Liver (tissue), 9 donors: Measurements from ENCODE around the gene ZNF320. TPM values are rescaled to one million over a fixed set of nuclear protein-coding genes. Genes with fewer than 3 reads are reported as not detected.
"Not testable (repeated sequence)": the region's sequence is repeated elsewhere in the genome, so short reads cannot be mapped to it uniquely, and the experiment has no call there.

Experiments used
- DNase-seq: peaks from one replicate; pipeline ENCODE4 v3.0.0-alpha.2; 2017; ENCODE audit warnings: low spot score
- H3K27ac ChIP-seq, 2 donors: one replicate each; pipeline ENCODE4 v1.7.0; 2013; ENCODE audit warnings: inconsistent platforms in 2 of 2, low read length in 2 of 2, control low read depth in 1 of 2, low read depth in 1 of 2, mild to moderate bottlenecking in 1 of 2
- H3K27me3 ChIP-seq, 4 donors: one replicate each; pipeline versions ENCODE4 v1.6.1 to v1.7.0; 2013; ENCODE audit warnings: low read length in 3 of 4, inconsistent platforms in 1 of 4, mild to moderate bottlenecking in 1 of 4, moderate library complexity in 1 of 4; ENCODE audit not compliant: control insufficient read depth in 4 of 4, insufficient read depth in 4 of 4
- H3K36me3 ChIP-seq, 4 donors: one replicate each; pipeline versions ENCODE4 v1.6.1 to v1.7.0; 2013; ENCODE audit warnings: low read length in 3 of 4, mild to moderate bottlenecking in 3 of 4, low read depth in 1 of 4, moderate library complexity in 1 of 4; ENCODE audit not compliant: control insufficient read depth in 4 of 4, insufficient read depth in 3 of 4
- H3K4me1 ChIP-seq, 4 donors: one replicate each; pipeline versions ENCODE4 v1.6.1 to v1.7.0; 2013; ENCODE audit warnings: low read length in 3 of 4, mild to moderate bottlenecking in 3 of 4, moderate library complexity in 1 of 4; ENCODE audit not compliant: control insufficient read depth in 4 of 4, insufficient read depth in 4 of 4
- H3K4me3 ChIP-seq, 3 donors: one replicate each; pipeline versions ENCODE4 v1.6.1 to v1.7.0; 2013; ENCODE audit warnings: low read length in 3 of 3, control low read depth in 1 of 3, low read depth in 1 of 3, mild to moderate bottlenecking in 1 of 3
- H3K9ac ChIP-seq, 2 donors: one replicate each; pipeline ENCODE4 v1.7.0; 2013; ENCODE audit warnings: low read length in 2 of 2, mild to moderate bottlenecking in 2 of 2, moderate library complexity in 2 of 2, control low read depth in 1 of 2, low read depth in 1 of 2
- H3K9me3 ChIP-seq, 4 donors: one replicate each; pipeline versions ENCODE4 v1.6.1 to v1.7.0; 2013; ENCODE audit warnings: low read length in 3 of 4; ENCODE audit not compliant: control insufficient read depth in 4 of 4
- CTCF ChIP-seq: fragments of 150-350 bp; IDR thresholded peaks from 2 replicates; pipeline ENCODE4 v1.5.1; 2017; ENCODE audit warnings: improper control_type of control experiment, low read depth, low read length; ENCODE audit not compliant: missing input control
- EGR1 ChIP-seq, 2 donors: IDR thresholded peaks; 2 replicates each; pipeline ENCODE4 v1.6.1; 2016 to 2018; ENCODE audit warnings: antibody characterized with exemption in 2 of 2, low read depth in 2 of 2
- FOXA1 ChIP-seq: IDR thresholded peaks from 2 replicates; pipeline ENCODE4 v1.6.1; 2016; ENCODE audit warnings: antibody characterized with exemption
- HNF4A ChIP-seq, 2 donors: conservative IDR thresholded peaks; 2 replicates each; pipeline ENCODE4 v1.6.1; 2016; ENCODE audit warnings: antibody characterized with exemption in 2 of 2, mild to moderate bottlenecking in 2 of 2
- JUND ChIP-seq, 2 donors: IDR thresholded peaks; 2 replicates each; pipeline ENCODE4 v1.6.1; 2016; ENCODE audit warnings: antibody characterized with exemption in 2 of 2
- NR2F2 ChIP-seq: IDR thresholded peaks from 2 replicates; pipeline ENCODE4 v1.6.1; 2016; ENCODE audit warnings: antibody characterized with exemption
- RXRA ChIP-seq, 2 donors: IDR thresholded peaks; 2 replicates each; pipeline ENCODE4 v1.6.1; 2017 to 2018; ENCODE audit warnings: antibody characterized with exemption in 2 of 2, mild to moderate bottlenecking in 1 of 2
- SP1 ChIP-seq: IDR thresholded peaks from 2 replicates; pipeline ENCODE4 v1.6.1; 2018; ENCODE audit warnings: antibody characterized with exemption, mild to moderate bottlenecking
- TAF1 ChIP-seq: conservative IDR thresholded peaks from 2 replicates; pipeline ENCODE4 v1.6.1; 2016; ENCODE audit warnings: antibody characterized with exemption, mild to moderate bottlenecking
- WGBS: extraction: QIAGEN DNeasy Blood & Tissue Kit; methylation state at CpG from one replicate; pipeline ENCODE4 v1.1.7; 2013; 5-methylcytosine and 5-hydroxymethylcytosine counted together
- polyA plus RNA-seq, 2 donors: library from polyadenylated mRNA; stranded (reverse) in 1 of 2; unstranded in 1 of 2; fragments of 200-250 nt in 1 of 2; fragments of >200 nt in 1 of 2; fragmentation: Nextera tagmentation in 1 of 2; extraction: Ambion mirVana in 1 of 2; gene quantifications; one replicate each; pipeline versions ENCODE4 v1.2.1 to v1.2.3, GENCODE V29; 2013 to 2015
- total RNA-seq, 2 donors: library from RNA; depleted of rRNA; stranded (reverse); fragments of >200 nt; gene quantifications; one replicate each; pipeline ENCODE4 v1.2.3, GENCODE V29; 2014
- TF ChIP-seq, protein P1 (sequence below): IDR thresholded peaks from 2 replicates; pipeline ENCODE4 v1.6.1; 2016; ENCODE audit warnings: antibody characterized with exemption, mild to moderate bottlenecking
- donor health status: healthy.
- donor health status: healthy.
- donor health status: healthy.
- donor health status: healthy.
- donor health status: healthy.

ZNF320 gene
- total and polyA plus RNA-seq, 4 donors = 0.65 to 4.6 (median 1.8) TPM

DNA sequence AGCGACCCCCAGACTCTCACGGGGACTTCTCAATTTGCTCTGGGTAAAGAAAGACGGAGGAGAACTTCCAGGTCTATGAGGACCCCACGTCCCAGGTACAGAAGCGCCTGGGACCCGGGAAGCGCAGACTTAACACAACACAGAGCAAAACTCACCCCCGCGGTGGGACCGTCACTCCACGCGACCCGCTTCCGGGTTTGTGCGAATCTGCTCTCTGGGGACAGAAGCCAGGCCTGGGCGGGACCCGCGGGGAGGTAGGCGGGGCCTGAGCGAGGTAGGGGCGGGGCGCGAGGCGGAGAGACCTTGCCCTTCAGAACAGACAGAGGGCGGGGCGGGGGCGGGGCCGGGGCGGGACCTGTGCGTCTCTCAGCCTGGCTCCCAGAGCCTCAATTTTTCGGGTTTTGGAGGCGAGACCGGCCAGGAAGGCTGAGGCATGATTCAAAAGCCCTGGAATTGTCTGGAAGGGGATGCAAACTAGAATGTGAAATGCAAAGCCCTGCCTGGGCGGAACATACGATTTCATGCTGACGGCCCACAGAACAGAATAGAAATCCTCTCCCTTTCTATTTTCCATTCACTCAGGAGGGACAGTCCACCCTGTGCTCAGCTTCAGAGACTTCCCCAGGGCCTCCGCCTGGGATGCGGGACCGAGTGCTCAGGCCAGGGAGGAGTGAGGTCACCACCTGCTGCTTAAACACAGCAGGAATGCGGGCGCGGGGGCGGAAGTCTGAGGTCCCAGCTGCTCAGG lies 45.1 kb upstream of the ZNF320 start:
- 1% methylated on average over 43 of the region's 43 CpGs for WGBS
- TF ChIP-seq NR2F2 (no peak), TAF1 (peak; percentile 50), HNF4A (conservative IDR thresholded peaks at IDR 0.05) (peak in 1 of 2 donors; percentile 7), SP1 (peak; percentile 34)
- peak overlapping the region; percentile 20 to 78 (median 70) for H3K4me3 ChIP-seq
- H3K27ac ChIP-seq = peak overlapping the region; percentile 42 to 57
- H3K9ac ChIP-seq = peak overlapping the region in 1 of 2 donors; percentile 76
- no peaks in the 10 kb centered on the region for H3K36me3 ChIP-seq
- peak; percentile 99 for DNase-seq
- peaks cover 5 to 26% (median 9%) of the 10 kb centered on the region in 4 donors for H3K9me3 ChIP-seq
- H3K27me3 ChIP-seq = no peaks in the 10 kb centered on the region
- H3K4me1 ChIP-seq = peaks cover 0 to 2% (median 0%) of the 10 kb centered on the region in 4 donors

DNA sequence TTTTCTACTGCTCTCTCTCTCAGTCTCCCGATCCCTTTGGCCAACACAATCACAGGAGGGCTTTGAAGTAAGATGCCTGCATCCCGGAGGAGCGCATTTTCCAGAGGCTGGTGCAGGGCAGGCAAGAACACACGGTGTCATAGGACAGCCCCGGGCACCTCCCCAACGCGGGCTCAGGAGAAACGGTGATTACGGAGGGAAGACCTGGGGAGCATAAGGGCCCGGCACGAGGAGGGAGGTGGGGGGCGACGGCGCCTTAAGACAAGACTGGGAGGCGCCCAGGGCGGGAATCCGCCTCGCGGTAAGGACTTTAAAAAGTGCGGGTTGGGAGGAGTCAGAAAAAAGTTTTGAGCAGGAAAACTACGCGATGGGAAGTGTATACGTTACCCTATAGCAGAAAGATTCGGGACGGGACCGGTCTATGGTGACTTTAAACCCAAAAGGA lies 44.5 kb upstream of the ZNF320 start:
- H3K27ac ChIP-seq = no peak overlapping the region
- peak overlapping the region in 1 of 2 donors; percentile 76 for H3K9ac ChIP-seq
- no peaks in the 10 kb centered on the region for H3K27me3 ChIP-seq
- H3K4me3 ChIP-seq = peak overlapping the region; percentile 20 to 78 (median 70)
- H3K9me3 ChIP-seq = peaks cover 5 to 24% (median 9%) of the 10 kb centered on the region in 4 donors
- H3K4me1 ChIP-seq = peaks cover 0 to 2% (median 0%) of the 10 kb centered on the region in 4 donors
- no peaks in the 10 kb centered on the region for H3K36me3 ChIP-seq
- 1% methylated on average over 26 of the region's 26 CpGs for WGBS
- TF ChIP-seq, protein P1, sequence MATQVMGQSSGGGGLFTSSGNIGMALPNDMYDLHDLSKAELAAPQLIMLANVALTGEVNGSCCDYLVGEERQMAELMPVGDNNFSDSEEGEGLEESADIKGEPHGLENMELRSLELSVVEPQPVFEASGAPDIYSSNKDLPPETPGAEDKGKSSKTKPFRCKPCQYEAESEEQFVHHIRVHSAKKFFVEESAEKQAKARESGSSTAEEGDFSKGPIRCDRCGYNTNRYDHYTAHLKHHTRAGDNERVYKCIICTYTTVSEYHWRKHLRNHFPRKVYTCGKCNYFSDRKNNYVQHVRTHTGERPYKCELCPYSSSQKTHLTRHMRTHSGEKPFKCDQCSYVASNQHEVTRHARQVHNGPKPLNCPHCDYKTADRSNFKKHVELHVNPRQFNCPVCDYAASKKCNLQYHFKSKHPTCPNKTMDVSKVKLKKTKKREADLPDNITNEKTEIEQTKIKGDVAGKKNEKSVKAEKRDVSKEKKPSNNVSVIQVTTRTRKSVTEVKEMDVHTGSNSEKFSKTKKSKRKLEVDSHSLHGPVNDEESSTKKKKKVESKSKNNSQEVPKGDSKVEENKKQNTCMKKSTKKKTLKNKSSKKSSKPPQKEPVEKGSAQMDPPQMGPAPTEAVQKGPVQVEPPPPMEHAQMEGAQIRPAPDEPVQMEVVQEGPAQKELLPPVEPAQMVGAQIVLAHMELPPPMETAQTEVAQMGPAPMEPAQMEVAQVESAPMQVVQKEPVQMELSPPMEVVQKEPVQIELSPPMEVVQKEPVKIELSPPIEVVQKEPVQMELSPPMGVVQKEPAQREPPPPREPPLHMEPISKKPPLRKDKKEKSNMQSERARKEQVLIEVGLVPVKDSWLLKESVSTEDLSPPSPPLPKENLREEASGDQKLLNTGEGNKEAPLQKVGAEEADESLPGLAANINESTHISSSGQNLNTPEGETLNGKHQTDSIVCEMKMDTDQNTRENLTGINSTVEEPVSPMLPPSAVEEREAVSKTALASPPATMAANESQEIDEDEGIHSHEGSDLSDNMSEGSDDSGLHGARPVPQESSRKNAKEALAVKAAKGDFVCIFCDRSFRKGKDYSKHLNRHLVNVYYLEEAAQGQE = no peak
- TF ChIP-seq RXRA (IDR thresholded peaks at IDR 0.05) = no peak
- no peak for TF ChIP-seq NR2F2
- TF ChIP-seq EGR1 (IDR thresholded peaks at IDR 0.05; ENCODE audit: low read depth in 2 of 2) = no peak
- TF ChIP-seq JUND (IDR thresholded peaks at IDR 0.05) = no peak
- no peak for TF ChIP-seq CTCF
- no peak for TF ChIP-seq FOXA1
- peak; percentile 49 for DNase-seq

GRCh38 chr19:52941523-52941922 lies 44.1 kb upstream of the ZNF320 start:
- peak overlapping the region in 2 of 3 donors; percentile 70 to 78 for H3K4me3 ChIP-seq
- peak overlapping the region in 1 of 2 donors; percentile 22 for H3K9ac ChIP-seq
- H3K4me1 ChIP-seq, H3K27ac ChIP-seq, H3K36me3 ChIP-seq, DNase-seq, H3K27me3 ChIP-seq: not testable (repeated sequence)
- H3K9me3 ChIP-seq = peaks cover 2 to 22% (median 8%) of the 10 kb centered on the region in 4 donors
- WGBS = 51% methylated on average over 2 of the region's 2 CpGs

GRCh38 chr19:52940905-52941304 lies 43.5 kb upstream of the ZNF320 start:
- not testable (repeated sequence) for H3K27ac ChIP-seq, H3K9ac ChIP-seq, H3K27me3 ChIP-seq, H3K4me3 ChIP-seq, H3K4me1 ChIP-seq, H3K36me3 ChIP-seq, DNase-seq
- H3K9me3 ChIP-seq = peaks cover 2 to 19% (median 6%) of the 10 kb centered on the region in 4 donors
- 88% methylated on average over 5 of the region's 5 CpGs for WGBS
